Measurements from ENCODE around the gene SPSB1. TPM values are rescaled to one million over a fixed set of nuclear protein-coding genes. Genes with fewer than 3 reads are reported as not detected.

SPSB1 gene
- total RNA-seq, 2 donors from 2014 or later: 107 to 171 TPM

GRCh38 chr1:9270290-9270883 lies 22.3 kb upstream of the SPSB1 start:
- TF ChIP-seq CTCF (IDR thresholded peaks at IDR 0.05): no peak
- no peak overlapping the region for H3K4me3 ChIP-seq
- DNase-seq (ENCODE audit: low spot score) (no peak), ATAC-seq (ENCODE audit: insufficient number of reproducible peaks, low FRiP score, low read depth) (no peak)
- H3K9me3 ChIP-seq: no peaks in the 10 kb centered on the region
- peaks cover 6 to 16% of the 10 kb centered on the region in 2 donors for H3K4me1 ChIP-seq (ENCODE audit: control insufficient read depth in 1 of 2, low read depth in 2 of 2)
- no peak overlapping the region for H3K27ac ChIP-seq
- peaks cover 5% of the 10 kb centered on the region for H3K36me3 ChIP-seq
- H3K27me3 ChIP-seq (replicated peaks; ENCODE audit: insufficient read depth): no peaks in the 10 kb centered on the region

GRCh38 chr1:9271283-9271682 lies 21.4 kb upstream of the SPSB1 start:
- no peak for TF ChIP-seq CTCF (IDR thresholded peaks at IDR 0.05)
- Histone ChIP-seq H3K27me3 (replicated peaks; ENCODE audit: insufficient read depth) (no peaks in the 10 kb centered on the region), H3K4me3 (no peak overlapping the region), H3K9me3 (no peaks in the 10 kb centered on the region), H3K27ac (no peak overlapping the region), H3K36me3 (no peaks in the 10 kb centered on the region), H3K4me1 (ENCODE audit: control insufficient read depth in 1 of 2, low read depth in 2 of 2) (peaks cover 6 to 24% of the 10 kb centered on the region in 2 donors)
- no peak for ATAC-seq (ENCODE audit: insufficient number of reproducible peaks, low FRiP score, low read depth)
- DNase-seq (ENCODE audit: low spot score): no peak

- Histone ChIP-seq H3K36me3 (no peaks in the 10 kb centered on the region), H3K4me3 (no peak overlapping the region), H3K27me3 (replicated peaks; ENCODE audit: insufficient read depth) (no peaks in the 10 kb centered on the region), H3K4me1 (ENCODE audit: control insufficient read depth in 1 of 2, low read depth in 2 of 2) (peaks cover 0 to 16% of the 10 kb centered on the region in 2 donors), H3K27ac (no peak overlapping the region), H3K9me3 (no peaks in the 10 kb centered on the region)
- DNase-seq (ENCODE audit: low spot score) (no peak), ATAC-seq (ENCODE audit: insufficient number of reproducible peaks, low FRiP score, low read depth) (no peak)
- no peak for TF ChIP-seq CTCF (IDR thresholded peaks at IDR 0.05)
These were observed 20.7 kb upstream of the SPSB1 start for GRCh38 chr1:9271861-9272595.

DNA sequence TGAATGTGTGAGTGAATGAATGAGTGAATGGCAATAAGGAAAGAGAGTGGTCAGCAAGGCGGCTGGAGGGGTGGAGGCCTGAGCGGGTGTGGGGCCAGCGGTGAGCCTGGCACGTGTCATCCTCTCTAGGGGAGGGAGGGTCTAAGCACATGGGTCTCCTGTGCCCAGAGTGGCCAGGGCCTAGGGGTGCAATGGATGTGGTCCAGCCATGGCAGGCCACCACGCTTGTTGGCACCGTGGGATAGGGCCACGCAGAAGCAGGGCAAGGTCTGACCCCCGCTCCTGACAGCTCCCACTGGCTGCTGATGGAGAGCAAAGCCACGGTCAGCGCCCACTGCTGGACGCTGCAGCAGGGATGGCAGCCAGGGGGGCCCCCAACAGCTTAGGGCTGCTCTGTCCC lies 19.5 kb upstream of the SPSB1 start:
- no peak for TF ChIP-seq CTCF (IDR thresholded peaks at IDR 0.05)
- Histone ChIP-seq H3K36me3 (no peaks in the 10 kb centered on the region), H3K27ac (no peak overlapping the region), H3K4me3 (no peak overlapping the region), H3K9me3 (no peaks in the 10 kb centered on the region), H3K4me1 (ENCODE audit: control insufficient read depth in 1 of 2, low read depth in 2 of 2) (peaks cover 6 to 24% of the 10 kb centered on the region in 2 donors), H3K27me3 (replicated peaks; ENCODE audit: insufficient read depth) (no peaks in the 10 kb centered on the region)
- no peak for ATAC-seq (ENCODE audit: insufficient number of reproducible peaks, low FRiP score, low read depth)
- DNase-seq (ENCODE audit: low spot score): no peak

DNA sequence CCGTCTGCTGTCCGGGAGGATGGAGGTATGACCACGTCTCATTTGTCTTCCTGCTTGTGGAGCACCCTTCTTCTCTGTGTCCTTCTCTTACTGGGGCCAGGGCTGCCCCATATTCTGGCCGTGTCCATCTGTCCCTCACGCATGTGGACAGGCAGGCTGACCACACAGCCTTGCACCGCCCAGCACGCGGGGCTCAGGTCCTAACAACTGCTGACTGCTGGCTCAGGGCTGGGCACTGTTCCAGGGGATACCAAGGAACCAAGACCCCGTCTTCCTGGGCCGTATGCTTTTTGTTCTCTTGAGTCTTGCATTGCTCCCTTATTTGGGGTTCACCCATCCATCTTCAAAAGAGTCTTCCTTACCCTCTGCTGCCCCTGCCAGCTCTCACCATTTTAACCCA lies 17.5 kb upstream of the SPSB1 start:
- H3K4me3 ChIP-seq: no peak overlapping the region
- no peaks in the 10 kb centered on the region for H3K27me3 ChIP-seq (replicated peaks; ENCODE audit: insufficient read depth)
- H3K4me1 ChIP-seq (ENCODE audit: control insufficient read depth in 1 of 2, low read depth in 2 of 2): peaks cover 15 to 42% of the 10 kb centered on the region in 2 donors
- no peaks in the 10 kb centered on the region for H3K9me3 ChIP-seq
- no peak for TF ChIP-seq CTCF (IDR thresholded peaks at IDR 0.05)
- H3K27ac ChIP-seq: no peak overlapping the region
- H3K36me3 ChIP-seq: no peaks in the 10 kb centered on the region
- ATAC-seq (ENCODE audit: insufficient number of reproducible peaks, low FRiP score, low read depth) (no peak), DNase-seq (ENCODE audit: low spot score) (no peak)

All from thoracic aorta (tissue), 2 donors.